GM23248 (cell line): ENCODE results near the gene RAMP3.

Experiments
- EZH2 ChIP-seq: fragments of 200-600 bp; sonication (generic); IDR thresholded peaks from 2 replicates; pipeline ENCODE4 v1.6.1; 2018; ENCODE audit warnings: antibody characterized with exemption, mild to moderate bottlenecking; ENCODE audit not compliant: insufficient read depth, poor library complexity, severe bottlenecking
- EZH2phosphoT487 ChIP-seq: fragments of 200-600 bp; sonication (generic); IDR thresholded peaks from 2 replicates; pipeline ENCODE4 v1.6.1; 2018; ENCODE audit warnings: antibody characterized with exemption, moderate library complexity, mild to moderate bottlenecking, low read depth; ENCODE audit not compliant: insufficient read depth

DNA sequence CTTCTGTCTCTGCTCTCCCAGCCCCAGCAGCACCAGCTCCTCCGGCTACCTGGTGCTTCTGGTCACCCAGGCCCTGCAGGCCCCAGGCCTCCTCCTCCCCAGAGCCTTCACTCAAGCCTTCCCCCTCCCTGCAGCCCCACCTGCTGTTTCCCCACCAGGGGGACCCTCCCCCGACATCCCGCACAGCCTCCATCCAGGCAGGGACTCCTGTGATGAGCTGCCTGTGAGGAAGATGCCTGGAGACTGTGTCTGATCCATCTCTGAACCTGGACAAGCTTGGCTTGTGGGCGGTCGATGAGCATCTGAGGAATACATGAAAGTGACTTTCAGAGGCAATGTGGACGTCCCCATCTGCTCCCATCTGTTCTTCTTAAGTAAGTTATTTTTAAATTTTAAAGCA is 45.0 kb downstream of the RAMP3 start:
- TF ChIP-seq EZH2 (no peak), EZH2phosphoT487 (no peak)
